IMR-90 (cell line): ENCODE results near the gene CAVIN4. TPM values are rescaled to one million over a fixed set of nuclear protein-coding genes. Genes with fewer than 3 reads are reported as not detected.

ENCODE experiments used
- ATAC-seq: fragments of 200-7000 bp; cut with Tn5 transposase; 2 replicates; pipeline ENCODE4 v1.9.1; 2020; ENCODE audit warnings: low read depth, mild to moderate bottlenecking, moderate library complexity
- BruUV-seq: library from RNA; stranded (reverse); fragments of 400-500 nt; replicated peaks from 2 replicates; lab custom pipeline; 2021; lab: Mats Ljungman, UMichigan
- CTCF ChIA-PET: fragments of 300-600 bp; formaldehyde crosslinking; extraction: SDS; loops from one replicate; lab custom pipeline; 2021; ENCODE audit warnings: antibody characterized with exemption; lab: Yijun Ruan, JAX
- POLR2A ChIA-PET: fragments of 300-600 bp; sonication (Branson Sonifier 250); formaldehyde crosslinking; loops from one replicate; lab custom pipeline; 2022; ENCODE audit warnings: antibody characterized with exemption; ENCODE audit not compliant: unreplicated experiment; lab: Charles Lee
- DNase-seq: peaks from one replicate; pipeline ENCODE4 v3.0.0; 2013
- H2AFZ ChIP-seq: replicated peaks from 2 replicates; pipeline ENCODE3; 2013; ENCODE audit warnings: low read length, mild to moderate bottlenecking; ENCODE audit not compliant: poor library complexity
- H2AK5ac ChIP-seq: 2 replicates; pipeline ENCODE4 v1.6.1; 2013; ENCODE audit warnings: low read depth, low read length, inconsistent platforms
- H2AK9ac ChIP-seq: replicated peaks from 2 replicates; pipeline ENCODE3; 2013; ENCODE audit warnings: mild to moderate bottlenecking, low read depth, low read length, moderate library complexity; ENCODE audit not compliant: poor library complexity
- H2BK120ac ChIP-seq: 2 replicates; pipeline ENCODE4 v1.6.1; 2013; ENCODE audit warnings: low read depth, low read length, inconsistent platforms
- H2BK15ac ChIP-seq: 3 replicates; pipeline ENCODE4 v1.6.1; 2013; ENCODE audit warnings: low read depth, low read length, inconsistent platforms
- H2BK20ac ChIP-seq: 2 replicates; pipeline ENCODE4 v1.6.1; 2013; ENCODE audit warnings: low read depth, mild to moderate bottlenecking, inconsistent platforms, low read length, moderate library complexity
- H2BK5ac ChIP-seq: 2 replicates; pipeline ENCODE4 v1.6.1; 2013; ENCODE audit warnings: mild to moderate bottlenecking, low read depth, low read length, inconsistent platforms; ENCODE audit not compliant: poor library complexity, severe bottlenecking
- H3K14ac ChIP-seq: replicated peaks from 2 replicates; pipeline ENCODE4 v1.6.1; 2013; ENCODE audit warnings: low read depth, low read length, inconsistent platforms
- H3K18ac ChIP-seq: 2 replicates; pipeline ENCODE4 v1.6.1; 2013; ENCODE audit warnings: low read depth, low read length, control low read depth
- H3K23ac ChIP-seq: 2 replicates; pipeline ENCODE4 v1.6.1; 2013; ENCODE audit warnings: low read depth, low read length, inconsistent platforms
- H3K27ac ChIP-seq: 2 replicates; pipeline ENCODE4 v1.5.1; 2013; ENCODE audit warnings: mild to moderate bottlenecking, control low read depth, low read length; ENCODE audit not compliant: insufficient read depth
- H3K27me3 ChIP-seq: 2 replicates; pipeline ENCODE4 v1.6.1; 2013; ENCODE audit warnings: low read length; ENCODE audit not compliant: control insufficient read depth, insufficient read depth
- H3K36me3 ChIP-seq: 2 replicates; pipeline ENCODE4 v1.6.1; 2013; ENCODE audit warnings: low read length, mixed read lengths; ENCODE audit not compliant: control insufficient read depth, insufficient read depth
- H3K4ac ChIP-seq: 2 replicates; pipeline ENCODE4 v1.6.1; 2013; ENCODE audit warnings: low read depth, low read length, inconsistent platforms
- H3K4me1 ChIP-seq: 2 replicates; pipeline ENCODE4 v1.6.1; 2013; ENCODE audit warnings: low read length, mixed read lengths; ENCODE audit not compliant: control insufficient read depth, insufficient read depth
- H3K4me2 ChIP-seq: 2 replicates; pipeline ENCODE4 v1.6.1; 2013; ENCODE audit warnings: low read depth, mild to moderate bottlenecking, control low read depth, low read length, moderate library complexity
- H3K4me3 ChIP-seq: 2 replicates; pipeline ENCODE4 v1.5.1; 2013; ENCODE audit warnings: low read depth, mild to moderate bottlenecking, control low read depth, low read length, moderate library complexity; ENCODE audit not compliant: insufficient read depth
- H3K56ac ChIP-seq: 2 replicates; pipeline ENCODE4 v1.6.1; 2013; ENCODE audit warnings: low read length, inconsistent platforms; ENCODE audit not compliant: insufficient read depth; ENCODE audit errors: extremely low read depth
- H3K79me1 ChIP-seq, 2 experiments: 2 replicates each; pipeline ENCODE4 v1.6.1; 2013; ENCODE audit warnings: low read length in 2 of 2, inconsistent platforms in 1 of 2, low read depth in 1 of 2
- H3K9ac ChIP-seq: 2 replicates; pipeline ENCODE4 v1.6.1; 2013; ENCODE audit warnings: low read depth, low read length, control low read depth
- H3K9me1 ChIP-seq: 2 replicates; pipeline ENCODE4 v1.6.1; 2013; ENCODE audit warnings: low read length, inconsistent platforms; ENCODE audit not compliant: insufficient read depth
- H3K9me3 ChIP-seq: 2 replicates; pipeline ENCODE4 v1.6.1; 2013; ENCODE audit warnings: low read length; ENCODE audit not compliant: control insufficient read depth, insufficient read depth
- H4K20me1 ChIP-seq: 2 replicates; pipeline ENCODE4 v1.6.1; 2013; ENCODE audit warnings: low read length, inconsistent platforms; ENCODE audit not compliant: insufficient read depth
- H4K5ac ChIP-seq: 2 replicates; pipeline ENCODE4 v1.6.1; 2013; ENCODE audit warnings: mild to moderate bottlenecking, low read depth, low read length, control low read depth
- H4K8ac ChIP-seq, 2 experiments: 2 replicates each; pipeline ENCODE4 v1.6.1; 2013; ENCODE audit warnings: low read depth in 2 of 2, low read length in 2 of 2, control low read depth in 1 of 2, inconsistent platforms in 1 of 2
- H4K91ac ChIP-seq: 2 replicates; pipeline ENCODE4 v1.6.1; 2013; ENCODE audit warnings: low read depth, low read length, inconsistent platforms; ENCODE audit not compliant: insufficient read depth
- BHLHE40 ChIP-seq: fragments of 150-350 bp; IDR thresholded peaks from 2 replicates; pipeline ENCODE4 v1.6.1; 2016; ENCODE audit warnings: mild to moderate bottlenecking, low read depth, low read length
- CEBPB ChIP-seq: IDR thresholded peaks from 2 replicates; pipeline ENCODE4 v1.6.1; 2012; ENCODE audit warnings: low read depth, low read length, improper control_type of control experiment
- MAFK ChIP-seq: IDR thresholded peaks from 2 replicates; pipeline ENCODE4 v1.6.1; 2012; ENCODE audit warnings: low read depth, low read length, improper control_type of control experiment
- MAZ ChIP-seq: IDR thresholded peaks from 2 replicates; pipeline ENCODE4 v1.6.1; 2012; ENCODE audit warnings: low read depth, mild to moderate bottlenecking, low read length, improper control_type of control experiment, moderate library complexity, borderline replicate concordance
- MXI1 ChIP-seq: IDR thresholded peaks from 2 replicates; pipeline ENCODE4 v1.6.1; 2012; ENCODE audit warnings: low read depth, mild to moderate bottlenecking, low read length, moderate library complexity, borderline replicate concordance
- POLR2A ChIP-seq: IDR thresholded peaks from 2 replicates; pipeline ENCODE4 v1.6.1; 2012; ENCODE audit warnings: mild to moderate bottlenecking, low read depth, low read length
- RAD21 ChIP-seq: IDR thresholded peaks from 2 replicates; pipeline ENCODE4 v1.6.1; 2012; ENCODE audit warnings: low read length, improper control_type of control experiment
- RCOR1 ChIP-seq: IDR thresholded peaks from 2 replicates; pipeline ENCODE4 v1.6.1; 2012; ENCODE audit warnings: mild to moderate bottlenecking, low read length, improper control_type of control experiment; ENCODE audit not compliant: insufficient replicate concordance
- WGBS, 2 experiments: methylation state at CpG; one replicate each; pipeline versions ENCODE4 v1.1.5 to v1.1.7; 2013; ENCODE audit warnings: missing lambda C conversion rate in 2 of 2; ENCODE audit not compliant: insufficient read length in 1 of 2; ENCODE audit errors: extremely low coverage in 2 of 2; 5-methylcytosine and 5-hydroxymethylcytosine counted together
- dilution Hi-C: fragments of 300-500 bp; cut with HindIII; formaldehyde crosslinking; loops from one replicate; pipeline ENCODE4 v1.14.3; 2018; ENCODE audit warnings: low sequenced_read_pairs; ENCODE audit not compliant: unreplicated experiment
- in situ Hi-C: fragments of 300-500 bp; cut with MboI; formaldehyde crosslinking; loops from 3 replicates; pipeline ENCODE4 v1.14.3; 2019; ENCODE audit warnings: low sequenced_read_pairs, inconsistent platforms, mixed read lengths
- intact Hi-C: fragments of 100-400 bp; cut with micrococcal nuclease; formaldehyde crosslinking; loops from 2 replicates; pipeline ENCODE4 v1.10.0; 2022
- polyA plus RNA-seq, 3 experiments: library from polyadenylated mRNA; depleted of rRNA; stranded (reverse); fragments of >200 nt; gene quantifications; 2 replicates each; pipeline ENCODE4 v1.2.3, GENCODE V29; 2012; ENCODE audit warnings: low replicate concordance in 1 of 3
- total RNA-seq: library from RNA; depleted of rRNA; stranded (reverse); fragments of >200 nt; gene quantifications from 2 replicates; pipeline ENCODE4 v1.2.3, GENCODE V29; 2012

Gene CAVIN4
- total and polyA plus RNA-seq, 2 of the 4 experiments (the other 2 are of a cell fraction), result 2.2 to 2.6 TPM

DNA sequence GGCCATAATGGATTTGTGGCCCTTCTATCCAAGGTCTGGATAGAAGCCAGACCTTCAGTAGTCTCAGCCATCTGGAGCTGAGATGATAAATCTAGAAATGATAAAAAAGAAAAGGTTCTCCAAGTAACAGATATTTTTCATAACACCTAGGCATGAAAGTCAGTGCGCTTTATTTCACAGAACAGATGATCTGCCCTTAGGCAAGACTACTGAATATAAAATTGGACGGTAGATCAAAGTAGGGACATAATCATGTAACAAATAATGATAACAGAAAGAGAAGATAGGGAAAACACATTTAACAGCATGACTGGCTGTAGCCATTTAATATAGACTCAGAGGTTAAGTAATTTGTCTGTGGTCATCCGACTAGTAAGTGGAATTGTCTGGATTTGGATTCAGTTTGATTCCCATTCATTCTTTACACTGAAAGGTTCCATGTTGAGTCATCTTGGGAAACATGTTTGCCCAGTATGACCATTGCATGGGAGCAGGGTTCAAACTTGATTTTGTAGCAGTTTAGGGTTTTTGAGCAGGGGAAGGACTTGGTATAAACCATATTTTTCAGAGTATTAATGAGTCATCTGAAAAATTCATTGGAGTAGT, 4.1 kb upstream of the CAVIN4 start:
- H3K14ac ChIP-seq, result no peak overlapping the region
- H3K4me3 ChIP-seq, result no peak overlapping the region
- no peak overlapping the region for H3K4ac ChIP-seq
- no peaks in the 10 kb centered on the region for H3K36me3 ChIP-seq
- in situ Hi-C loops, result no loop called here
- CTCF ChIA-PET, result no interaction called here
- H3K4me2 ChIP-seq, result no peak overlapping the region
- no peak overlapping the region for H2BK15ac ChIP-seq
- no peak overlapping the region for H2BK20ac ChIP-seq
- no peak overlapping the region for H3K23ac ChIP-seq
- peak; percentile 15 for DNase-seq
- no TSS peak for BruUV-seq
- H3K27me3 ChIP-seq, result no peaks in the 10 kb centered on the region
- H3K79me1 ChIP-seq, result peaks cover 2 to 3% of the 10 kb centered on the region in 2 experiments; a peak in 1 of 4 replicates
- H3K4me1 ChIP-seq, result peaks cover 11% of the 10 kb centered on the region
- H2BK5ac ChIP-seq, result no peak overlapping the region
- no peak overlapping the region for H2AFZ ChIP-seq
- no peak overlapping the region for H4K5ac ChIP-seq
- no peak overlapping the region for H4K91ac ChIP-seq
- WGBS, 2 experiments, result no CpG with 5 or more reads among the region's 3 CpGs
- H2BK120ac ChIP-seq, result no peak overlapping the region
- no peak overlapping the region for H3K56ac ChIP-seq
- TF ChIP-seq RCOR1 (no peak), CEBPB (no peak), RAD21 (no peak), MXI1 (no peak), POLR2A (no peak), MAFK (no peak), BHLHE40 (no peak), MAZ (no peak)
- no peak overlapping the region for H3K27ac ChIP-seq
- H2AK9ac ChIP-seq, result no peak overlapping the region
- no peaks in the 10 kb centered on the region for H3K9me3 ChIP-seq
- H3K9me1 ChIP-seq, result peaks cover 5% of the 10 kb centered on the region; the same call in 1 of the 2 replicates
- POLR2A ChIA-PET, result interaction anchor here (0.9 kb wide), 1 partner anchor 12 kb away, joined by 3 read pairs; no protein-coding TSS in a partner anchor
- H3K18ac ChIP-seq, result no peak overlapping the region
- H4K8ac ChIP-seq, result no peak overlapping the region
- no peak overlapping the region for H3K9ac ChIP-seq
- no peaks in the 10 kb centered on the region for H4K20me1 ChIP-seq
- intact Hi-C loops, result no loop called here
- dilution Hi-C loops, result no loop called here
- H2AK5ac ChIP-seq, result no peak overlapping the region
- no peak for ATAC-seq
